Natural killer cell (primary cell): ENCODE results near the gene CBX5. TPM values are rescaled to one million over a fixed set of nuclear protein-coding genes. Genes with fewer than 3 reads are reported as not detected.

Experiments
- ATAC-seq, 3 donors: fragments of 150-1000 bp in 2 of 3; fragments of 200-7000 bp in 1 of 3; cut with Tn5 transposase; 1 replicate in 1 of 3; 2 replicates in 2 of 3; pipeline ENCODE4 v1.10.0; 2021; ENCODE audit warnings: mild to moderate bottlenecking in 2 of 3, moderate library complexity in 2 of 3
- DNase-seq, 2 donors: peaks; one replicate each; pipeline versions ENCODE4 v3.0.0 to v3.0.0-alpha.2; 2013 to 2021; ENCODE audit warnings: mixed read lengths in 1 of 2
- H3K27ac ChIP-seq: one replicate; pipeline ENCODE4 v1.5.1; 2013; ENCODE audit warnings: mild to moderate bottlenecking, low read length
- H3K27me3 ChIP-seq: one replicate; pipeline ENCODE4 v1.6.1; 2013; ENCODE audit warnings: low read length; ENCODE audit not compliant: control insufficient read depth, insufficient read depth
- H3K36me3 ChIP-seq: one replicate; pipeline ENCODE4 v1.6.1; 2013; ENCODE audit warnings: low read length; ENCODE audit not compliant: control insufficient read depth, insufficient read depth
- H3K4me1 ChIP-seq: one replicate; pipeline ENCODE4 v1.6.1; 2013; ENCODE audit warnings: low read length; ENCODE audit not compliant: control insufficient read depth, insufficient read depth
- H3K4me3 ChIP-seq: one replicate; pipeline ENCODE4 v1.5.1; 2013; ENCODE audit warnings: low read length
- H3K9me3 ChIP-seq: one replicate; pipeline ENCODE4 v1.6.1; 2013; ENCODE audit warnings: low read length; ENCODE audit not compliant: control insufficient read depth, insufficient read depth
- H3K27ac Mint-ChIP-seq, 2 donors: one replicate each; pipeline ENCODE4 v1.8.0; 2022; ENCODE audit warnings: mild to moderate bottlenecking in 2 of 2, mixed read lengths in 2 of 2, moderate library complexity in 1 of 2
- H3K27me3 Mint-ChIP-seq, 2 donors: one replicate each; pipeline ENCODE4 v1.8.0; 2022; ENCODE audit warnings: low read depth in 2 of 2, mixed read lengths in 2 of 2
- H3K36me3 Mint-ChIP-seq: one replicate; pipeline ENCODE4 v1.8.0; 2022; ENCODE audit warnings: mixed read lengths
- H3K4me1 Mint-ChIP-seq, 2 donors: one replicate each; pipeline ENCODE4 v1.8.0; 2022; ENCODE audit warnings: mixed read lengths in 2 of 2
- H3K4me3 Mint-ChIP-seq: one replicate; pipeline ENCODE4 v1.8.0; 2022; ENCODE audit warnings: mild to moderate bottlenecking, moderate library complexity, mixed read lengths
- H3K9me3 Mint-ChIP-seq, 2 donors: one replicate each; pipeline ENCODE4 v1.8.0; 2022; ENCODE audit warnings: mixed read lengths in 2 of 2
- whole genome bisulfite sequencing: methylation state at CpG from one replicate; pipeline ENCODE4 v1.1.7; 2013; ENCODE audit warnings: missing lambda C conversion rate; ENCODE audit not compliant: insufficient coverage; 5-methylcytosine and 5-hydroxymethylcytosine counted together
- intact Hi-C: fragments of 100-400 bp; cut with micrococcal nuclease; formaldehyde crosslinking; loops from one replicate; pipeline ENCODE4 v1.14.2; 2022
- total RNA-seq, 4 donors: library from RNA; stranded (reverse); fragments of 120-200 nt in 1 of 4; gene quantifications; one replicate each; pipeline versions ENCODE4 v1.2.3 to v1.2.4, GENCODE V29; 2013 to 2022
- TF ChIP-seq, protein P1 (sequence below): fragments of 200-600 bp; IDR thresholded peaks from one replicate; pipeline ENCODE4 v1.8.0; 2022; ENCODE audit warnings: antibody characterized with exemption

CBX5 gene
- total RNA-seq, 3 donors from 2014 or later (not counting 1 experiment from before 2014, with no cell fraction given) = 30.8 to 42.3 (median 36.5) TPM

DNA sequence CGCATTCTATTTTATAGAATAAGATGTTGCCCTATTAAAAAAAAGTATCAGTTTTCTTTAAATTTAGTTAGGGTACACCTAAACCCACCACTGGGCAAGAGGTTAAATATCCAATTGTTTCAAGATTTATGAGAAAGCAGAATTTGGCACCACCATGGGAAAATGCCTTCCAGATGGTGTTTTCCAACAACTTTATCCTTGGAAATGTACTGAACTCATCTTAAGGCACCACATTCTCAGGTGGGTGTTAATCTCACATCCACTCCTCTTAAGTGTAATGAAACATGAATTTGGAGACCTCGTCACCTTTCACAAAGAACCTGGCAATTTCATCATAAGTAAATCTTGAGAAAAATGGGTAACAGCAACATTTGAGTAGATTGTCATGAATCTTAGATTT lies 13.1 kb downstream of the CBX5 start:
- TF ChIP-seq, protein P1, sequence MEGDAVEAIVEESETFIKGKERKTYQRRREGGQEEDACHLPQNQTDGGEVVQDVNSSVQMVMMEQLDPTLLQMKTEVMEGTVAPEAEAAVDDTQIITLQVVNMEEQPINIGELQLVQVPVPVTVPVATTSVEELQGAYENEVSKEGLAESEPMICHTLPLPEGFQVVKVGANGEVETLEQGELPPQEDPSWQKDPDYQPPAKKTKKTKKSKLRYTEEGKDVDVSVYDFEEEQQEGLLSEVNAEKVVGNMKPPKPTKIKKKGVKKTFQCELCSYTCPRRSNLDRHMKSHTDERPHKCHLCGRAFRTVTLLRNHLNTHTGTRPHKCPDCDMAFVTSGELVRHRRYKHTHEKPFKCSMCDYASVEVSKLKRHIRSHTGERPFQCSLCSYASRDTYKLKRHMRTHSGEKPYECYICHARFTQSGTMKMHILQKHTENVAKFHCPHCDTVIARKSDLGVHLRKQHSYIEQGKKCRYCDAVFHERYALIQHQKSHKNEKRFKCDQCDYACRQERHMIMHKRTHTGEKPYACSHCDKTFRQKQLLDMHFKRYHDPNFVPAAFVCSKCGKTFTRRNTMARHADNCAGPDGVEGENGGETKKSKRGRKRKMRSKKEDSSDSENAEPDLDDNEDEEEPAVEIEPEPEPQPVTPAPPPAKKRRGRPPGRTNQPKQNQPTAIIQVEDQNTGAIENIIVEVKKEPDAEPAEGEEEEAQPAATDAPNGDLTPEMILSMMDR = no peak
- no peaks in the 10 kb centered on the region for H3K27me3 ChIP-seq

DNA sequence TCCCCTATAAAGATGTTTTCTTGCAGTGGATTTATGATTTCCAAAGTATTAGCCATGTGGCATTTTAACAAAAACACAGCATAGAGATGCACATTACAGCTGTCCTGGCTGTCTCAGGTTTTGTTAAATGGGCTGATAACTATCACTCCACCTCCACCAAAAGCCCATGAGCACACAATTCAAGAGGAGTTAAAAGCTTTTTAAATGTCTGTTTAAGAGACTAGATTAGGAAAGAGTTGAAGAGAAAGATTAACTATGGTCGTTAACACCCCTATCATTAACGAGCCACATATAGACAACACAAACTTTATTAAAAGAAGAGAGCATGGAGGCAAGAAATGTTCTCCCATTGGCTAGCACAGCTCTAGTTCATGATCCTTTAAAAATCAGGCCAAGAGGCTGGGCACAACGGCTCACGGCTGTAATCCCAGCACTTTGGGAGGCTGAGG lies 14.5 kb downstream of the CBX5 start:
- no peak overlapping the region for H3K27ac ChIP-seq
- H3K36me3 Mint-ChIP-seq = no peaks in the 10 kb centered on the region
- intact Hi-C loops = no loop called here
- no peak overlapping the region for H3K27ac Mint-ChIP-seq
- no peaks in the 10 kb centered on the region for H3K9me3 Mint-ChIP-seq
- no peaks in the 10 kb centered on the region for H3K27me3 Mint-ChIP-seq
- no peak for DNase-seq
- no peak overlapping the region for H3K4me3 ChIP-seq
- 99% methylated on average over 4 of the region's 4 CpGs for WGBS
- H3K27me3 ChIP-seq = no peaks in the 10 kb centered on the region
- no peaks in the 10 kb centered on the region for H3K4me1 ChIP-seq
- no peaks in the 10 kb centered on the region for H3K9me3 ChIP-seq
- TF ChIP-seq, protein P1 = no peak
- ATAC-seq = no peak
- H3K4me1 Mint-ChIP-seq = peaks cover 0 to 10% of the 10 kb centered on the region in 2 donors
- H3K4me3 Mint-ChIP-seq = no peak overlapping the region
- H3K36me3 ChIP-seq = no peaks in the 10 kb centered on the region

More for the DNA sequence above, 13.1 kb downstream of the CBX5 start:
- H3K27ac Mint-ChIP-seq = no peak overlapping the region
- WGBS = 100% methylated on average over 1 of the region's 2 CpGs
- H3K4me1 ChIP-seq = no peaks in the 10 kb centered on the region
- intact Hi-C loops = no loop called here
- ATAC-seq (no peak), DNase-seq (no peak)
- H3K36me3 ChIP-seq = peaks cover under 1% of the 10 kb centered on the region
- no peak overlapping the region for H3K4me3 ChIP-seq
- H3K27ac ChIP-seq = no peak overlapping the region
- H3K4me3 Mint-ChIP-seq = no peak overlapping the region
- peaks cover 0 to 7% of the 10 kb centered on the region in 2 donors for H3K4me1 Mint-ChIP-seq
- H3K9me3 ChIP-seq = no peaks in the 10 kb centered on the region
- no peaks in the 10 kb centered on the region for H3K36me3 Mint-ChIP-seq
- H3K9me3 Mint-ChIP-seq = no peaks in the 10 kb centered on the region
- no peaks in the 10 kb centered on the region for H3K27me3 Mint-ChIP-seq

DNA sequence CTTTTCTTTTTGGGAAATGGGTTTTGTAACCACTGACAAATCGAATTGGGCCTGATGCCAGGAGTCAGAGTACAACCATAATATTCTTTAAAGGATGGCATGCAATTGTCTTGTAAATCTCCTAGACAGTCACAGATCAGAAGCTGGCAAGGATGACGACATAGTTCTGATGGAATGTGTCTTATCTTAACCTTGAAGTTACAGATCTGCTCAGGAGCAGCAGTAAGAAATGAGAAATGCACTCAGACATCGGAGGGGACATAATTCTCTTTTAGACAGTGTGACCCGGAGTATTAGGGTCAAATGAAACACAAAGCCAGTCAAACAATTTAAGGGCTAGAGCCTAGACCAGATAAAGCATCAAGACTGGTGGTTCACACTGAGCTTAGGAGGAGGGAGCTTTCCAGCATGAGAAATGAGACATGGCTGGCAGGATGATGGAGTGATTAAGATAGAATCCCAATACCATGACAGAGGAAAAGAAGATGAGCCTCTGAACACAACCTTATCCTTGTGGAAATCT lies 17.5 kb downstream of the CBX5 start:
- WGBS = 84% methylated on average over 4 of the region's 4 CpGs
- H3K27me3 Mint-ChIP-seq = no peaks in the 10 kb centered on the region
- Histone ChIP-seq H3K9me3 (no peaks in the 10 kb centered on the region), H3K27me3 (no peaks in the 10 kb centered on the region), H3K4me1 (peaks cover 13% of the 10 kb centered on the region), H3K4me3 (no peak overlapping the region), H3K27ac (no peak overlapping the region), H3K36me3 (no peaks in the 10 kb centered on the region)
- H3K36me3 Mint-ChIP-seq = no peaks in the 10 kb centered on the region
- intact Hi-C loops = no loop called here
- ATAC-seq (no peak), DNase-seq (no peak)
- no peaks in the 10 kb centered on the region for H3K9me3 Mint-ChIP-seq
- peaks cover 11 to 23% of the 10 kb centered on the region in 2 donors for H3K4me1 Mint-ChIP-seq
- no peak overlapping the region for H3K4me3 Mint-ChIP-seq
- TF ChIP-seq, protein P1 = no peak
- H3K27ac Mint-ChIP-seq = no peak overlapping the region

DNA sequence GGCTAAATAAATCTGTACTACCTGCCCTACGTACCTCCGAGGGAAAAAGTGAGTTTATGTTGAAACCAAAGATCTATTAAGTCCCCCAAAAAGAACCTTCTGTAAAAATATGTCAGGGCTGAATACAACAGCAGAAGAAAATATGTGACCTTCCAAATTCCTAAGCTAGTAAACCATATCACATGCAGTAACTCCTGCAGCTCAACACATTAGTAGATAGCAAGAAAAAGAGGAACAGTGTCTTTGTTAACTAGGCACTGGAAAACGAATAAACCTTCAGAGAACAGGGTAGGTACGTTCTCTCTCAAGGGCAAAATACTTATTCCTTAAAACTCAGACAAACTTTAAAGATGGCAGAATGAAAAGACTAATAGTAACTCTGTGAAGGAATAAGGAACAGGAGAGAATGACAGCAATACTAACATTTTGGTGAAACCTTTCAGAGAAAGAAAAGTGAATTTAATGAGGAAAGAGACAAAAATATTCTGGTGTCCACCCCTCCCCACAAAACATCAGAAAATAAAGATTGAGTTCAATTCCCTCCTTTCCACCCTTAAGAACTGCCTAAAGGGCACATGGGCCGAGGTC lies 18.0 kb downstream of the CBX5 start:
- no peaks in the 10 kb centered on the region for H3K27me3 ChIP-seq

More for the DNA sequence above, 18.0 kb downstream of the CBX5 start:
- ATAC-seq (no peak), DNase-seq (no peak)
- Histone ChIP-seq H3K36me3 (peaks cover 4% of the 10 kb centered on the region), H3K4me1 (peaks cover 13% of the 10 kb centered on the region), H3K9me3 (no peaks in the 10 kb centered on the region), H3K4me3 (no peak overlapping the region), H3K27ac (no peak overlapping the region)
- WGBS = 79% methylated on average over 3 of the region's 5 CpGs
- peaks cover 11 to 23% of the 10 kb centered on the region in 2 donors for H3K4me1 Mint-ChIP-seq
- no peaks in the 10 kb centered on the region for H3K27me3 Mint-ChIP-seq
- H3K36me3 Mint-ChIP-seq = no peaks in the 10 kb centered on the region
- no peak overlapping the region for H3K4me3 Mint-ChIP-seq
- H3K27ac Mint-ChIP-seq = no peak overlapping the region
- H3K9me3 Mint-ChIP-seq = no peaks in the 10 kb centered on the region
- TF ChIP-seq, protein P1 = no peak
- intact Hi-C loops = no loop called here
